WTC11 (cell line): ENCODE results near the gene HNRNPR.

Experiments
- TF ChIP-seq, protein P1 (sequence below): fragments of 200-600 bp; IDR thresholded peaks from 2 replicates; pipeline ENCODE4 v1.8.0; 2022; ENCODE audit warnings: antibody characterized with exemption
- TF ChIP-seq, protein P2 (sequence below): sonication (generic); formaldehyde crosslinking; IDR thresholded peaks from 2 replicates; pipeline ENCODE4 v1.8.1; 2022; ENCODE audit warnings: low read depth, mild to moderate bottlenecking, moderate library complexity, missing genetic modification reagents, borderline replicate concordance

DNA sequence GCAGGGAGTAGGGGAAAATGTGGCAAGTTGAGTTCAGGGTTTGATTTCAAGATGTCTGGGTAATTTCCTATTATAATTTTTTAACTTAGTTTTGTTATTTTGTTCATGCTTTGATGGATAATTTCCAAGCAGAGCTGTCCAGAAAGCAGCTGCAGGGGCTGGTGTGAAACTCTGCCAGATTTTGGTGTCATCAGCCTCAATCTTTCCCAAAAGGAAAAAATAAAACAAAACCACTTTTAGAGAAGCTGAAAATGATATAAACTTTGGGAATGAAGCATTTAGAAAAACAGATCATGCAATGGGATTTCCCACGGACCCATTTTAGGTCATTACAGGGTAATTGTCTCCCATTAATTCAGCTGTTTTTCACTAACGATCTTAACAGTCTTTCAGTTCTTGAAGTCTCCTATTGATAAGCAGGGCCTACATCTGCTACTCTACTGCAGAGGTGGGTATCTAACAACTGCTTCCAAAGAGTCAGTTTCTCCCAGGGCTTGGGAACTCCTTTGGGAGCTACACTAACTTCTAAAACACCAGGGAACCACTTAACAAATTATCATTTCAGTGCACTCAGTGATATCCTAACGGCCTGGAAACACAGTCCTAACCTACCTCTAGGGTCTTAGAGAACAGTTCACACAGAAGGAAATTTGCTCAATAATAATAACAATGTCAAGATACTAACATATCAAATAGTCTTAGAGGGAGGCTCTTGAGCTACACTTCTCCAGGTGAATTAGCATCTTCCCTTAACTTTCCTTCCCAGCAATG is 13.2 kb upstream of the HNRNPR start:
- TF ChIP-seq, protein P1, sequence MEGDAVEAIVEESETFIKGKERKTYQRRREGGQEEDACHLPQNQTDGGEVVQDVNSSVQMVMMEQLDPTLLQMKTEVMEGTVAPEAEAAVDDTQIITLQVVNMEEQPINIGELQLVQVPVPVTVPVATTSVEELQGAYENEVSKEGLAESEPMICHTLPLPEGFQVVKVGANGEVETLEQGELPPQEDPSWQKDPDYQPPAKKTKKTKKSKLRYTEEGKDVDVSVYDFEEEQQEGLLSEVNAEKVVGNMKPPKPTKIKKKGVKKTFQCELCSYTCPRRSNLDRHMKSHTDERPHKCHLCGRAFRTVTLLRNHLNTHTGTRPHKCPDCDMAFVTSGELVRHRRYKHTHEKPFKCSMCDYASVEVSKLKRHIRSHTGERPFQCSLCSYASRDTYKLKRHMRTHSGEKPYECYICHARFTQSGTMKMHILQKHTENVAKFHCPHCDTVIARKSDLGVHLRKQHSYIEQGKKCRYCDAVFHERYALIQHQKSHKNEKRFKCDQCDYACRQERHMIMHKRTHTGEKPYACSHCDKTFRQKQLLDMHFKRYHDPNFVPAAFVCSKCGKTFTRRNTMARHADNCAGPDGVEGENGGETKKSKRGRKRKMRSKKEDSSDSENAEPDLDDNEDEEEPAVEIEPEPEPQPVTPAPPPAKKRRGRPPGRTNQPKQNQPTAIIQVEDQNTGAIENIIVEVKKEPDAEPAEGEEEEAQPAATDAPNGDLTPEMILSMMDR = no peak
- TF ChIP-seq, protein P2, sequence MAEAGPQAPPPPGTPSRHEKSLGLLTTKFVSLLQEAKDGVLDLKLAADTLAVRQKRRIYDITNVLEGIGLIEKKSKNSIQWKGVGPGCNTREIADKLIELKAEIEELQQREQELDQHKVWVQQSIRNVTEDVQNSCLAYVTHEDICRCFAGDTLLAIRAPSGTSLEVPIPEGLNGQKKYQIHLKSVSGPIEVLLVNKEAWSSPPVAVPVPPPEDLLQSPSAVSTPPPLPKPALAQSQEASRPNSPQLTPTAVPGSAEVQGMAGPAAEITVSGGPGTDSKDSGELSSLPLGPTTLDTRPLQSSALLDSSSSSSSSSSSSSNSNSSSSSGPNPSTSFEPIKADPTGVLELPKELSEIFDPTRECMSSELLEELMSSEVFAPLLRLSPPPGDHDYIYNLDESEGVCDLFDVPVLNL = no peak
